Endothelial cell of umbilical vein (primary cell): ENCODE data around the gene PLD1. TPM values are rescaled to one million over a fixed set of nuclear protein-coding genes. Genes with fewer than 3 reads are reported as not detected.

Source experiments
- BruUV-seq: library from RNA; stranded (reverse); fragments of 400-500 nt; replicated peaks from 2 replicates; lab custom pipeline; 2021; lab: Mats Ljungman, UMichigan
- CTCF ChIA-PET: fragments of 300-600, 350-600 bp; sonication (Branson Sonifier 250); formaldehyde crosslinking; loops from one replicate; lab custom pipeline; 2021; ENCODE audit warnings: antibody characterized with exemption, inconsistent platforms; lab: Charles Lee
- POLR2A ChIA-PET: fragments of 300-600, 350-600 bp; sonication (Branson Sonifier 250); formaldehyde crosslinking; loops from one replicate; lab custom pipeline; 2021; ENCODE audit warnings: antibody characterized with exemption, inconsistent platforms; lab: Charles Lee
- DNase-seq: peaks from one replicate; pipeline ENCODE4 v3.0.0-alpha.2; 2011; ENCODE audit warnings: low read depth, low spot score
- FAIRE-seq: peaks from 2 replicates; lab custom pipeline; 2011; peaks lifted over from hg19 to GRCh38; lab: Jason Lieb, UNC
- H2AFZ ChIP-seq: 2 replicates; pipeline ENCODE4 v1.6.0; 2012; ENCODE audit warnings: low read depth, low read length, control low read depth, inconsistent platforms
- H3K27ac ChIP-seq: 2 replicates; pipeline ENCODE4 v1.5.1; 2011; ENCODE audit warnings: low read depth, mild to moderate bottlenecking, control low read depth, low read length, moderate library complexity; ENCODE audit not compliant: insufficient read depth
- H3K27me3 ChIP-seq, 2 experiments: 2 replicates each; pipeline versions ENCODE4 v1.6.0 to v1.6.1; 2011; ENCODE audit warnings: low read length in 2 of 2, mixed read lengths in 1 of 2; ENCODE audit not compliant: control insufficient read depth in 2 of 2, insufficient read depth in 2 of 2
- H3K36me3 ChIP-seq, 2 experiments: 2 replicates in 1 of 2; 3 replicates in 1 of 2; pipeline ENCODE4 v1.5.1; 2011; ENCODE audit warnings: low read length in 2 of 2, mild to moderate bottlenecking in 1 of 2, moderate library complexity in 1 of 2; ENCODE audit not compliant: control insufficient read depth in 2 of 2, insufficient read depth in 2 of 2; ENCODE audit errors: extremely low read depth in 1 of 2
- H3K4me1 ChIP-seq: 3 replicates; pipeline ENCODE4 v1.5.1; 2011; ENCODE audit warnings: mild to moderate bottlenecking, low read length; ENCODE audit not compliant: control insufficient read depth, insufficient read depth; ENCODE audit errors: extremely low read depth
- H3K4me2 ChIP-seq: 2 replicates; pipeline ENCODE4 v1.6.1; 2011; ENCODE audit warnings: low read length, control low read depth, mixed read lengths; ENCODE audit not compliant: insufficient read depth
- H3K4me3 ChIP-seq, 3 experiments: fragments of 200-600 bp in 1 of 3; sonication (generic), shearing (Covaris generic) in 1 of 3; replicated peaks in 1 of 3; 2 replicates each; pipeline ENCODE4 v1.5.1; 2011 to 2016; ENCODE audit warnings: control low read depth in 3 of 3, low read length in 3 of 3, mild to moderate bottlenecking in 2 of 3, inconsistent platforms in 1 of 3, low read depth in 1 of 3, moderate library complexity in 1 of 3; ENCODE audit not compliant: insufficient read depth in 1 of 3
- H3K79me2 ChIP-seq: 2 replicates; pipeline ENCODE4 v1.6.0; 2012; ENCODE audit warnings: low read length, inconsistent platforms; ENCODE audit not compliant: control insufficient read depth, insufficient read depth
- H3K9ac ChIP-seq: replicated peaks from 2 replicates; pipeline ENCODE3; 2011; ENCODE audit warnings: low read length, control low read depth; ENCODE audit not compliant: insufficient read depth; ENCODE audit errors: extremely low read depth
- H3K9me1 ChIP-seq: replicated peaks from 3 replicates; pipeline ENCODE4 v1.6.0; 2011; ENCODE audit warnings: mild to moderate bottlenecking, low read length; ENCODE audit not compliant: control insufficient read depth, insufficient read depth; ENCODE audit errors: extremely low read depth
- H3K9me3 ChIP-seq: replicated peaks from 2 replicates; pipeline ENCODE4 v1.5.1; 2012; ENCODE audit warnings: low read length, inconsistent platforms; ENCODE audit not compliant: control insufficient read depth, insufficient read depth
- H4K20me1 ChIP-seq: replicated peaks from 2 replicates; pipeline ENCODE3; 2011; ENCODE audit warnings: mild to moderate bottlenecking, low read length; ENCODE audit not compliant: control insufficient read depth, insufficient read depth; ENCODE audit errors: extremely low read depth
- EZH2 ChIP-seq: IDR thresholded peaks from 2 replicates; pipeline ENCODE4 v1.6.1; 2012; ENCODE audit warnings: borderline replicate concordance, low read depth, mild to moderate bottlenecking, moderate library complexity, low read length, inconsistent platforms; ENCODE audit not compliant: severe bottlenecking
- FOS ChIP-seq: IDR thresholded peaks from 2 replicates; pipeline ENCODE4 v1.6.1; 2011; ENCODE audit warnings: mild to moderate bottlenecking, low read length, moderate library complexity, borderline replicate concordance; ENCODE audit not compliant: insufficient read depth
- GATA2 ChIP-seq: IDR thresholded peaks from 2 replicates; pipeline ENCODE4 v1.7.0; 2011; ENCODE audit warnings: low read depth, mild to moderate bottlenecking, moderate library complexity, mixed read lengths, low read length; ENCODE audit not compliant: insufficient read length, insufficient read depth
- JUN ChIP-seq: IDR thresholded peaks from 2 replicates; pipeline ENCODE4 v1.6.1; 2011; ENCODE audit warnings: borderline replicate concordance, low read depth; ENCODE audit not compliant: insufficient read length, insufficient read depth
- MYC ChIP-seq: IDR thresholded peaks from one replicate; pipeline ENCODE4 v1.6.1; 2011; ENCODE audit warnings: mild to moderate bottlenecking, low read depth, low read length
- POLR2A ChIP-seq: IDR thresholded peaks from 2 replicates; pipeline ENCODE4 v1.6.1; 2012; ENCODE audit warnings: low read depth, mild to moderate bottlenecking, control low read depth, low read length
- POLR2AphosphoS5 ChIP-seq: IDR thresholded peaks from 2 replicates; pipeline ENCODE4 v1.6.1; 2012; ENCODE audit warnings: low read depth, mild to moderate bottlenecking, control low read depth, low read length, moderate library complexity; ENCODE audit not compliant: insufficient read depth
- dilution Hi-C: fragments of 300-500 bp; cut with MboI; formaldehyde crosslinking; loops from one replicate; pipeline ENCODE4 v1.15.0; 2019; ENCODE audit warnings: low sequenced_read_pairs; ENCODE audit not compliant: extremely low pct_ligation_motif_present
- intact Hi-C: fragments of 100-400 bp; cut with micrococcal nuclease; formaldehyde crosslinking; loops from one replicate; pipeline ENCODE4 v1.10.0; 2022
- polyA plus RNA-seq, 4 experiments: library from polyadenylated mRNA; depleted of rRNA in 3 of 4; stranded (reverse) in 3 of 4; unstranded in 1 of 4; fragments of >200 nt; gene quantifications; 2 replicates each; pipeline versions ENCODE4 v1.2.1 to v1.2.3, GENCODE V29; 2011 to 2012; ENCODE audit warnings: missing spikeins in 1 of 4
- total RNA-seq: library from RNA; stranded (reverse); gene quantifications from 2 replicates; pipeline ENCODE4 v1.2.3, GENCODE V29; 2021
- TF ChIP-seq, protein P1 (sequence below), 2 donors: IDR thresholded peaks; 1 replicate in 1 of 2; 2 replicates in 1 of 2; pipeline ENCODE4 v1.5.1; 2011; ENCODE audit warnings: low read length in 2 of 2, mild to moderate bottlenecking in 2 of 2, moderate library complexity in 2 of 2, control low read depth in 1 of 2, inconsistent platforms in 1 of 2, low read depth in 1 of 2; ENCODE audit not compliant: insufficient read depth in 1 of 2; ENCODE audit errors: extremely low read depth in 1 of 2
- TF ChIP-seq, protein P2 (sequence below): IDR thresholded peaks from 2 replicates; pipeline ENCODE4 v1.6.1; 2011; ENCODE audit not compliant: insufficient read depth, insufficient read length

Gene PLD1
- total and polyA plus RNA-seq, 2 donors (not counting 3 experiments of a cell fraction or from before 2014, with no cell fraction given): 42.0 to 108 TPM

DNA sequence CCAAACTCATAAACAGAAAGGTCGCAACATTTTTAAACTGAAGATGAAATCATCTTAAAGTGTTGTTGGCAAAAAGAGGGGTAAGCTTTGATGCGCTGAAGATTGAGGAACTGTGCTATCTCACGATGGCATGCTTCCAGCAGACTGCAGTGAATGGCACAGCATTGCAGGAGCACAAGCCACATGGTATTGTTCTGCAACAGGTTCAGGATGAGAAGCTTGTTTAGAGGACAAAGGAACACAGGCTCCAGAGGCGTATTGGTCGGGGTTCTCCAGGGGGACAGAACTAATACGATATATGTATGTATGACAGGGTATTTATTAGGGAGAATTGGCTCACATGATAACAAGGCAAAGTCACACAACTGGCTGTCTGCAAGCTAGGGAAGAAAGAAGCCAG lies 13.8 kb upstream of the PLD1 start:
- POLR2A ChIA-PET: no interaction called here
- no peaks in the 10 kb centered on the region for H3K79me2 ChIP-seq

More for the DNA sequence above, 13.8 kb upstream of the PLD1 start:
- no peak overlapping the region for H3K4me2 ChIP-seq
- FAIRE-seq: no peak
- dilution Hi-C loops (no loop called here), intact Hi-C loops (no loop called here)
- H3K9me1 ChIP-seq: no peaks in the 10 kb centered on the region
- H4K20me1 ChIP-seq: no peaks in the 10 kb centered on the region
- H3K9ac ChIP-seq: no peak overlapping the region
- TF ChIP-seq MYC (no peak), FOS (no peak), POLR2A (no peak), GATA2 (no peak), EZH2 (no peak), JUN (no peak), POLR2AphosphoS5 (no peak)
- TF ChIP-seq, protein P1, sequence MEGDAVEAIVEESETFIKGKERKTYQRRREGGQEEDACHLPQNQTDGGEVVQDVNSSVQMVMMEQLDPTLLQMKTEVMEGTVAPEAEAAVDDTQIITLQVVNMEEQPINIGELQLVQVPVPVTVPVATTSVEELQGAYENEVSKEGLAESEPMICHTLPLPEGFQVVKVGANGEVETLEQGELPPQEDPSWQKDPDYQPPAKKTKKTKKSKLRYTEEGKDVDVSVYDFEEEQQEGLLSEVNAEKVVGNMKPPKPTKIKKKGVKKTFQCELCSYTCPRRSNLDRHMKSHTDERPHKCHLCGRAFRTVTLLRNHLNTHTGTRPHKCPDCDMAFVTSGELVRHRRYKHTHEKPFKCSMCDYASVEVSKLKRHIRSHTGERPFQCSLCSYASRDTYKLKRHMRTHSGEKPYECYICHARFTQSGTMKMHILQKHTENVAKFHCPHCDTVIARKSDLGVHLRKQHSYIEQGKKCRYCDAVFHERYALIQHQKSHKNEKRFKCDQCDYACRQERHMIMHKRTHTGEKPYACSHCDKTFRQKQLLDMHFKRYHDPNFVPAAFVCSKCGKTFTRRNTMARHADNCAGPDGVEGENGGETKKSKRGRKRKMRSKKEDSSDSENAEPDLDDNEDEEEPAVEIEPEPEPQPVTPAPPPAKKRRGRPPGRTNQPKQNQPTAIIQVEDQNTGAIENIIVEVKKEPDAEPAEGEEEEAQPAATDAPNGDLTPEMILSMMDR (IDR thresholded peaks at IDR 0.05; ENCODE audit: extremely low read depth in 1 of 2, insufficient read depth in 1 of 2, low read depth in 1 of 2, low read length in 2 of 2): no peak
- TF ChIP-seq, protein P2, sequence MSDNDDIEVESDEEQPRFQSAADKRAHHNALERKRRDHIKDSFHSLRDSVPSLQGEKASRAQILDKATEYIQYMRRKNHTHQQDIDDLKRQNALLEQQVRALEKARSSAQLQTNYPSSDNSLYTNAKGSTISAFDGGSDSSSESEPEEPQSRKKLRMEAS: no peak
- no TSS peak for BruUV-seq
- H3K27me3 ChIP-seq: no peaks in the 10 kb centered on the region
- DNase-seq: no peak
- CTCF ChIA-PET: interaction anchor here (1.4 to 2.4 kb wide), 2 partner anchors 10 to 52 kb away, joined by 4 to 10 read pairs; no protein-coding TSS in a partner anchor
- H3K4me3 ChIP-seq: no peak overlapping the region
- H3K4me1 ChIP-seq: peaks cover 23% of the 10 kb centered on the region
- H2AFZ ChIP-seq: no peak overlapping the region
- no peak overlapping the region for H3K27ac ChIP-seq
- H3K9me3 ChIP-seq: no peaks in the 10 kb centered on the region
- no peaks in the 10 kb centered on the region for H3K36me3 ChIP-seq
